ENCODE data around the gene CADM1.

Gene CADM1

GRCh38 chr11:115238086-115238485 lies 266.1 kb downstream of the CADM1 start:
- H3K18ac ChIP-seq (ENCODE audit: low read length): no peak overlapping the region
- no peak overlapping the region for H3K9ac ChIP-seq (ENCODE audit: low read depth, low read length, poor library complexity)
- no peaks in the 10 kb centered on the region for H3K9me3 ChIP-seq (replicated peaks in 1 of 2; ENCODE audit: control insufficient read depth in 2 of 2, insufficient read depth in 1 of 2, low read depth in 1 of 2, low read length in 2 of 2)
- H2BK5ac ChIP-seq (ENCODE audit: low read length): no peak overlapping the region
- no peak overlapping the region for H2AFZ ChIP-seq (ENCODE audit: low read length)
- no peak overlapping the region for H3K14ac ChIP-seq (ENCODE audit: low read length)
- no peak overlapping the region for H2BK120ac ChIP-seq (ENCODE audit: low read depth, low read length)
- H2BK15ac ChIP-seq (ENCODE audit: low read length): no peak overlapping the region
- no peak overlapping the region for H4K91ac ChIP-seq (ENCODE audit: low read depth, low read length, poor library complexity)
- no peaks in the 10 kb centered on the region for H3K27me3 ChIP-seq (ENCODE audit: control insufficient read depth in 3 of 3, insufficient read depth in 3 of 3, low read depth in 1 of 3, low read length in 3 of 3)
- H3K23ac ChIP-seq (ENCODE audit: low read depth, low read length, poor library complexity): no peak overlapping the region
- H3K4me2 ChIP-seq (ENCODE audit: insufficient read depth, low read length, poor library complexity, severe bottlenecking): no peak overlapping the region
- no peak overlapping the region for H3K4ac ChIP-seq (ENCODE audit: low read length)
- no peak overlapping the region for H4K8ac ChIP-seq (ENCODE audit: low read depth, low read length)
- no peaks in the 10 kb centered on the region for H3K4me1 ChIP-seq (ENCODE audit: control insufficient read depth in 2 of 2, insufficient read depth in 1 of 2, low read depth in 1 of 2, low read length in 2 of 2)
- H3K4me3 ChIP-seq (ENCODE audit: low read length in 2 of 2): no peak overlapping the region
- no peak for DNase-seq (ENCODE audit: low spot score)
- no peaks in the 10 kb centered on the region for H3K79me1 ChIP-seq (ENCODE audit: low read depth, low read length)
- no peak overlapping the region for H3K27ac ChIP-seq (replicated peaks; ENCODE audit: low read length)
- no CpG with 5 or more reads among the region's 4 CpGs for WGBS, 2 donors (ENCODE audit: extremely low coverage in 2 of 2, insufficient read length in 2 of 2, insufficient replicate concordance in 1 of 2)
- H3K36me3 ChIP-seq (replicated peaks in 1 of 2; ENCODE audit: control insufficient read depth in 2 of 2, insufficient read depth in 2 of 2, low read length in 2 of 2): no peaks in the 10 kb centered on the region
- H2AK5ac ChIP-seq (ENCODE audit: low read depth, low read length): no peak overlapping the region
- no peak overlapping the region for H2BK12ac ChIP-seq (ENCODE audit: low read length)

GRCh38 chr11:115237578-115237977 lies 266.6 kb downstream of the CADM1 start:
- no peak for DNase-seq (ENCODE audit: low spot score)
- Histone ChIP-seq H4K91ac (ENCODE audit: low read depth, low read length, poor library complexity) (no peak overlapping the region), H3K18ac (ENCODE audit: low read length) (no peak overlapping the region), H2AFZ (ENCODE audit: low read length) (no peak overlapping the region), H3K4me2 (ENCODE audit: insufficient read depth, low read length, poor library complexity, severe bottlenecking) (no peak overlapping the region), H2AK5ac (ENCODE audit: low read depth, low read length) (no peak overlapping the region), H3K4ac (ENCODE audit: low read length) (no peak overlapping the region), H2BK15ac (ENCODE audit: low read length) (no peak overlapping the region), H3K23ac (ENCODE audit: low read depth, low read length, poor library complexity) (no peak overlapping the region), H3K36me3 (replicated peaks in 1 of 2; ENCODE audit: control insufficient read depth in 2 of 2, insufficient read depth in 2 of 2, low read length in 2 of 2) (no peaks in the 10 kb centered on the region), H3K27me3 (ENCODE audit: control insufficient read depth in 3 of 3, insufficient read depth in 3 of 3, low read depth in 1 of 3, low read length in 3 of 3) (no peaks in the 10 kb centered on the region), H3K79me1 (ENCODE audit: low read depth, low read length) (no peaks in the 10 kb centered on the region), H2BK5ac (ENCODE audit: low read length) (no peak overlapping the region), H3K4me1 (ENCODE audit: control insufficient read depth in 2 of 2, insufficient read depth in 1 of 2, low read depth in 1 of 2, low read length in 2 of 2) (no peaks in the 10 kb centered on the region), H4K8ac (ENCODE audit: low read depth, low read length) (no peak overlapping the region), H3K9me3 (replicated peaks in 1 of 2; ENCODE audit: control insufficient read depth in 2 of 2, insufficient read depth in 1 of 2, low read depth in 1 of 2, low read length in 2 of 2) (no peaks in the 10 kb centered on the region), H3K9ac (ENCODE audit: low read depth, low read length, poor library complexity) (no peak overlapping the region), H3K27ac (replicated peaks; ENCODE audit: low read length) (no peak overlapping the region), H3K14ac (ENCODE audit: low read length) (no peak overlapping the region), H3K4me3 (ENCODE audit: low read length in 2 of 2) (no peak overlapping the region), H2BK120ac (ENCODE audit: low read depth, low read length) (no peak overlapping the region), H2BK12ac (ENCODE audit: low read length) (no peak overlapping the region)
- no CpG with 5 or more reads among the region's 3 CpGs for WGBS, 2 donors (ENCODE audit: extremely low coverage in 2 of 2, insufficient read length in 2 of 2, insufficient replicate concordance in 1 of 2)

GRCh38 chr11:115234794-115235193 lies 269.4 kb downstream of the CADM1 start:
- Histone ChIP-seq H3K4me2 (ENCODE audit: insufficient read depth, low read length, poor library complexity, severe bottlenecking) (no peak overlapping the region), H2BK120ac (ENCODE audit: low read depth, low read length) (no peak overlapping the region), H2BK5ac (ENCODE audit: low read length) (no peak overlapping the region), H3K27ac (replicated peaks; ENCODE audit: low read length) (no peak overlapping the region), H2AK5ac (ENCODE audit: low read depth, low read length) (no peak overlapping the region), H4K8ac (ENCODE audit: low read depth, low read length) (no peak overlapping the region), H3K14ac (ENCODE audit: low read length) (no peak overlapping the region), H3K4ac (ENCODE audit: low read length) (no peak overlapping the region), H2AFZ (ENCODE audit: low read length) (no peak overlapping the region), H2BK15ac (ENCODE audit: low read length) (no peak overlapping the region), H3K79me1 (ENCODE audit: low read depth, low read length) (no peaks in the 10 kb centered on the region), H4K91ac (ENCODE audit: low read depth, low read length, poor library complexity) (no peak overlapping the region), H2BK12ac (ENCODE audit: low read length) (no peak overlapping the region), H3K9me3 (replicated peaks in 1 of 2; ENCODE audit: control insufficient read depth in 2 of 2, insufficient read depth in 1 of 2, low read depth in 1 of 2, low read length in 2 of 2) (no peaks in the 10 kb centered on the region), H3K23ac (ENCODE audit: low read depth, low read length, poor library complexity) (no peak overlapping the region), H3K9ac (ENCODE audit: low read depth, low read length, poor library complexity) (no peak overlapping the region), H3K27me3 (ENCODE audit: control insufficient read depth in 3 of 3, insufficient read depth in 3 of 3, low read depth in 1 of 3, low read length in 3 of 3) (no peaks in the 10 kb centered on the region), H3K18ac (ENCODE audit: low read length) (no peak overlapping the region), H3K4me1 (ENCODE audit: control insufficient read depth in 2 of 2, insufficient read depth in 1 of 2, low read depth in 1 of 2, low read length in 2 of 2) (no peaks in the 10 kb centered on the region), H3K4me3 (ENCODE audit: low read length in 2 of 2) (no peak overlapping the region), H3K36me3 (replicated peaks in 1 of 2; ENCODE audit: control insufficient read depth in 2 of 2, insufficient read depth in 2 of 2, low read length in 2 of 2) (peaks cover 4 to 5% of the 10 kb centered on the region in 2 donors)
- WGBS, 2 donors (ENCODE audit: extremely low coverage in 2 of 2, insufficient read length in 2 of 2, insufficient replicate concordance in 1 of 2): no CpG with 5 or more reads among the region's 4 CpGs
- DNase-seq (ENCODE audit: low spot score): no peak

GRCh38 chr11:115226556-115226955 lies 277.7 kb downstream of the CADM1 start:
- peak; percentile 55 for DNase-seq (ENCODE audit: low spot score)
- Histone ChIP-seq H2BK5ac (ENCODE audit: low read length) (no peak overlapping the region), H3K27me3 (ENCODE audit: control insufficient read depth in 3 of 3, insufficient read depth in 3 of 3, low read depth in 1 of 3, low read length in 3 of 3) (no peaks in the 10 kb centered on the region), H3K4ac (ENCODE audit: low read length) (no peak overlapping the region), H2AFZ (ENCODE audit: low read length) (no peak overlapping the region), H2AK5ac (ENCODE audit: low read depth, low read length) (no peak overlapping the region), H2BK120ac (ENCODE audit: low read depth, low read length) (no peak overlapping the region), H3K4me1 (ENCODE audit: control insufficient read depth in 2 of 2, insufficient read depth in 1 of 2, low read depth in 1 of 2, low read length in 2 of 2) (peaks cover 19 to 26% of the 10 kb centered on the region in 2 donors), H3K79me1 (ENCODE audit: low read depth, low read length) (no peaks in the 10 kb centered on the region), H3K9ac (ENCODE audit: low read depth, low read length, poor library complexity) (no peak overlapping the region), H3K4me2 (ENCODE audit: insufficient read depth, low read length, poor library complexity, severe bottlenecking) (peak overlapping the region; percentile 37), H3K9me3 (replicated peaks in 1 of 2; ENCODE audit: control insufficient read depth in 2 of 2, insufficient read depth in 1 of 2, low read depth in 1 of 2, low read length in 2 of 2) (peaks cover 0 to 3% of the 10 kb centered on the region in 2 donors), H3K23ac (ENCODE audit: low read depth, low read length, poor library complexity) (no peak overlapping the region), H2BK12ac (ENCODE audit: low read length) (no peak overlapping the region), H2BK15ac (ENCODE audit: low read length) (no peak overlapping the region), H3K36me3 (replicated peaks in 1 of 2; ENCODE audit: control insufficient read depth in 2 of 2, insufficient read depth in 2 of 2, low read length in 2 of 2) (peaks cover 6 to 12% of the 10 kb centered on the region in 2 donors), H4K8ac (ENCODE audit: low read depth, low read length) (no peak overlapping the region), H3K14ac (ENCODE audit: low read length) (no peak overlapping the region), H3K27ac (replicated peaks; ENCODE audit: low read length) (peak overlapping the region; percentile 81), H4K91ac (ENCODE audit: low read depth, low read length, poor library complexity) (no peak overlapping the region), H3K4me3 (ENCODE audit: low read length in 2 of 2) (no peak overlapping the region), H3K18ac (ENCODE audit: low read length) (no peak overlapping the region)
- no CpG with 5 or more reads among the region's 2 CpGs for WGBS, 2 donors (ENCODE audit: extremely low coverage in 2 of 2, insufficient read length in 2 of 2, insufficient replicate concordance in 1 of 2)

Measured in neuronal stem cell (in vitro differentiated cells).